ENCODE measurements around the gene TSPAN5. TPM values are rescaled to one million over a fixed set of nuclear protein-coding genes. Genes with fewer than 3 reads are reported as not detected.
A peak's percentile ranks its signal among the peaks of the same experiment; 100 is the strongest.

The TSPAN5 gene
- total RNA-seq, 2 donors from 2014 or later: 7.4 to 11.8 TPM

DNA sequence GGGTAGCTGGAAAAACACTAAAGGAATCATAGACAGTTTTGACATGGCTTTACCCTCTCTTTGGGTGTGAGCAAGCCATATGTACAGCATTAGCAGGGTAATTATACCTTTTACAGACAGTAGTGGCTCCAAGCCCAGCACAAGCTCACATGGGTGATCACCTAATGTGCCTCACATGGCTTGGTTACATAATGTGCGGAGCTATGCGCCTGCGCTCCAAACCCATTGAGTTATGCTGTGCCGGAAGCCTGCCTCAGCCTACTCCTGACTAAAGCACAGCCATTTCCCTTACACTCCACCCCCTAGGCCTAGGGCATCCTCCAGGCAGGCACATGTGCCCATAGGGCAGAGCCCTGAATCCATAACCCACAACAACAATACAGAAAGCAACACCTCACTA lies 6.5 kb upstream of the TSPAN5 start:
- Mint-ChIP-seq H3K27me3 (ENCODE audit: insufficient read depth) (peaks cover 12% of the 10 kb centered on the region), H3K4me3 (no peak overlapping the region), H3K9me3 (peaks cover 25% of the 10 kb centered on the region), H3K36me3 (ENCODE audit: low read depth) (no peaks in the 10 kb centered on the region), H3K4me1 (peaks cover 31% of the 10 kb centered on the region), H3K27ac (no peak overlapping the region)
- no peaks in the 10 kb centered on the region for H3K36me3 ChIP-seq (ENCODE audit: control insufficient read depth, insufficient read depth, low read length)
- peaks cover 8% of the 10 kb centered on the region for H3K4me1 ChIP-seq (ENCODE audit: control insufficient read depth, insufficient read depth, low read length)
- no peak overlapping the region for H3K27ac ChIP-seq (ENCODE audit: low read depth, low read length)
- peaks cover 3% of the 10 kb centered on the region for H3K27me3 ChIP-seq (ENCODE audit: control insufficient read depth, insufficient read depth, low read length, poor library complexity, severe bottlenecking)
- WGBS, 2 experiments (ENCODE audit: insufficient coverage in 1 of 2, insufficient read length in 1 of 2): 93 to 100% methylated on average over 3 to 4 of the region's 4 CpGs
- no peak overlapping the region for H3K4me3 ChIP-seq (ENCODE audit: low read length)
- peaks cover 25% of the 10 kb centered on the region for H3K9me3 ChIP-seq (ENCODE audit: control insufficient read depth, low read length)
- no peak for DNase-seq
- H3K9ac ChIP-seq (ENCODE audit: extremely low read depth, low read length, poor library complexity, severe bottlenecking): no peak overlapping the region
- TF ChIP-seq, protein P1, sequence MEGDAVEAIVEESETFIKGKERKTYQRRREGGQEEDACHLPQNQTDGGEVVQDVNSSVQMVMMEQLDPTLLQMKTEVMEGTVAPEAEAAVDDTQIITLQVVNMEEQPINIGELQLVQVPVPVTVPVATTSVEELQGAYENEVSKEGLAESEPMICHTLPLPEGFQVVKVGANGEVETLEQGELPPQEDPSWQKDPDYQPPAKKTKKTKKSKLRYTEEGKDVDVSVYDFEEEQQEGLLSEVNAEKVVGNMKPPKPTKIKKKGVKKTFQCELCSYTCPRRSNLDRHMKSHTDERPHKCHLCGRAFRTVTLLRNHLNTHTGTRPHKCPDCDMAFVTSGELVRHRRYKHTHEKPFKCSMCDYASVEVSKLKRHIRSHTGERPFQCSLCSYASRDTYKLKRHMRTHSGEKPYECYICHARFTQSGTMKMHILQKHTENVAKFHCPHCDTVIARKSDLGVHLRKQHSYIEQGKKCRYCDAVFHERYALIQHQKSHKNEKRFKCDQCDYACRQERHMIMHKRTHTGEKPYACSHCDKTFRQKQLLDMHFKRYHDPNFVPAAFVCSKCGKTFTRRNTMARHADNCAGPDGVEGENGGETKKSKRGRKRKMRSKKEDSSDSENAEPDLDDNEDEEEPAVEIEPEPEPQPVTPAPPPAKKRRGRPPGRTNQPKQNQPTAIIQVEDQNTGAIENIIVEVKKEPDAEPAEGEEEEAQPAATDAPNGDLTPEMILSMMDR (conservative IDR thresholded peaks at IDR 0.05): no peak

DNA sequence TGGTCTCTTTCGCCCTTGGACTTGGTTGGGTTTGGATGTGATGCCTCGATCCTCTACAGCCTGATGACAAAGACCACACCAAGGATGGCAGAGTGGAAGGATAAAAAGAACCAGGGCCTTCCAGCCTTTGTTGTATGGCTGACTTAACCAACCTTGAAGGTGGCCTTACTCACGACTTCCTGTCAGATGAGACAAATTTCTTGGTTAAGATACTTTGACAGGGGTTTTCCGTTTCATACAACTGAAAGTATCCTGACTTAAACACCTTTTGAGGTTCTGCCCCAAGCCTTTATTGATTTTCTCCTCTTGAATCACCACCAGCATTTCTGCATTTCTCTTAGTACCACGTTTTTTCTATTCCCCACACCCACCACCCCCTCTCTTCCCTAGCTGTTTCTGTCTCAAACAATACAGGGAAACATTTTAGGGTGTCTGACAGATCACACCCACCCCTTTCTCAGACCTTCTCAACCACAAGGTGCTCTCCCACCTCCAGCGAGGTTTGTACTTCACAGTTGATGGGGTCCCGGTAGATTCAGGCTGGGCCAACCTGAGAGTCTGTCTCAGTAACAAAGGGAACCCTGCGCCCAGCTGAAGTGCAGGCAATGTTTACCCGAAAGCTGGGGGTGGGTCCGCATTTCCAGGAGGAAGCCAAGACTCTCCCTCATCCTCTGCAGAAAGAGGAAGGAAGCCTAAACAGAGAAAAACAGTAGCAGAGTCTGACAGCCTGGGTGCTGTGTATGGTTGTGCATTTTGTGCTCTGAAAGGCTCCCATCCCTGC lies 5.0 kb upstream of the TSPAN5 start:
- no peak overlapping the region for H3K4me3 Mint-ChIP-seq

DNA sequence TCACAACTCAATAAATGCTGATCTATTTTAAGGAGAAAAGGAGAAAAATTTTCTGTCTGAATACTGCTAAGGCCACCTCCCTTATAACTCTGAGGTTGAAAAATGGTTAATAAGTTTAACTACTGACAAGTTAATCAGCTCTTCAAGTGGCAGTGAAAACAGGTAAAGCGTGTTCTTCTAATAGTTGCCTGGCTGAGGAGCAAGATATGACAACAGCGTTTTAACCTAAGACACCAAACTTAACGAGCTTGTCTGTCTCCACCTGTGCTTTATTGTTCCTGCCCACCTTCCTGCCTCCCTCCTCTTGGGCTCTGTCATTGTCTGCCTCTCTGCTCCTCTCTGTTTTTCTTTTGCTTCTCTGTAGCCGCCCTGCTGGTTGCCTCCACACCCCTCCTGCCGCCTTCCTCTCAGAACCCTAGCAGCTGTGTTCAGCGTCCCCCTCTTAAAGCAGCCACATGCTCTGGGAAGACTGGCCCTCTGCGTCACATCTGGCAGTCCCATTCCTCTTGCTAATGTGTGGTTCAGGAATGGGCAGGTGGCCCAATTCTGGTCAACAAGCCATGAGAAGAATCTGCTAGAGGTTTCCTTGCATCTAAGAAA lies 4.3 kb upstream of the TSPAN5 start:
- DNase-seq: peak; percentile 88

More for the DNA sequence above, 5.0 kb upstream of the TSPAN5 start:
- H3K9me3 ChIP-seq (ENCODE audit: control insufficient read depth, low read length): peaks cover 25% of the 10 kb centered on the region
- Mint-ChIP-seq H3K27ac (no peak overlapping the region), H3K9me3 (peaks cover 25% of the 10 kb centered on the region), H3K4me1 (peaks cover 38% of the 10 kb centered on the region), H3K36me3 (ENCODE audit: low read depth) (no peaks in the 10 kb centered on the region), H3K27me3 (ENCODE audit: insufficient read depth) (peaks cover 22% of the 10 kb centered on the region)
- TF ChIP-seq, protein P1 (conservative IDR thresholded peaks at IDR 0.05): no peak
- no peaks in the 10 kb centered on the region for H3K36me3 ChIP-seq (ENCODE audit: control insufficient read depth, insufficient read depth, low read length)
- H3K4me3 ChIP-seq (ENCODE audit: low read length): no peak overlapping the region
- peaks cover 8% of the 10 kb centered on the region for H3K4me1 ChIP-seq (ENCODE audit: control insufficient read depth, insufficient read depth, low read length)
- no peak overlapping the region for H3K9ac ChIP-seq (ENCODE audit: extremely low read depth, low read length, poor library complexity, severe bottlenecking)
- no peak overlapping the region for H3K27ac ChIP-seq (ENCODE audit: low read depth, low read length)
- H3K27me3 ChIP-seq (ENCODE audit: control insufficient read depth, insufficient read depth, low read length, poor library complexity, severe bottlenecking): peaks cover 13% of the 10 kb centered on the region
- 87 to 96% methylated on average over 7 to 10 of the region's 10 CpGs for WGBS, 2 experiments (ENCODE audit: insufficient coverage in 1 of 2, insufficient read length in 1 of 2)
- no peak for DNase-seq

More for the DNA sequence above, 4.3 kb upstream of the TSPAN5 start:
- H3K4me1 ChIP-seq (ENCODE audit: control insufficient read depth, insufficient read depth, low read length): peaks cover 8% of the 10 kb centered on the region
- H3K27ac Mint-ChIP-seq: peak overlapping the region; percentile 8
- H3K4me1 Mint-ChIP-seq: peaks cover 40% of the 10 kb centered on the region
- no peaks in the 10 kb centered on the region for H3K36me3 Mint-ChIP-seq (ENCODE audit: low read depth)
- 16 to 25% methylated on average over 5 to 7 of the region's 7 CpGs for WGBS, 2 experiments (ENCODE audit: insufficient coverage in 1 of 2, insufficient read length in 1 of 2)
- H3K36me3 ChIP-seq (ENCODE audit: control insufficient read depth, insufficient read depth, low read length): no peaks in the 10 kb centered on the region
- peaks cover 25% of the 10 kb centered on the region for H3K9me3 ChIP-seq (ENCODE audit: control insufficient read depth, low read length)
- H3K27ac ChIP-seq (ENCODE audit: low read depth, low read length): no peak overlapping the region
- TF ChIP-seq, protein P1 (conservative IDR thresholded peaks at IDR 0.05): peak; percentile 47
- H3K4me3 Mint-ChIP-seq: no peak overlapping the region
- no peak overlapping the region for H3K9ac ChIP-seq (ENCODE audit: extremely low read depth, low read length, poor library complexity, severe bottlenecking)
- no peak overlapping the region for H3K4me3 ChIP-seq (ENCODE audit: low read length)
- H3K27me3 Mint-ChIP-seq (ENCODE audit: insufficient read depth): peaks cover 25% of the 10 kb centered on the region
- H3K27me3 ChIP-seq (ENCODE audit: control insufficient read depth, insufficient read depth, low read length, poor library complexity, severe bottlenecking): peaks cover 14% of the 10 kb centered on the region
- peaks cover 25% of the 10 kb centered on the region for H3K9me3 Mint-ChIP-seq

Measured in endodermal cell (in vitro differentiated cells).